ENCODE measurements around the gene UNC5A. TPM values are rescaled to one million over a fixed set of nuclear protein-coding genes. Genes with fewer than 3 reads are reported as not detected.

UNC5A gene
- total and polyA plus RNA-seq, 2 of the 8 experiments (the other 6 are each of a cell fraction or from before 2014, with no cell fraction given) = 4.0 to 7.6 TPM

DNA sequence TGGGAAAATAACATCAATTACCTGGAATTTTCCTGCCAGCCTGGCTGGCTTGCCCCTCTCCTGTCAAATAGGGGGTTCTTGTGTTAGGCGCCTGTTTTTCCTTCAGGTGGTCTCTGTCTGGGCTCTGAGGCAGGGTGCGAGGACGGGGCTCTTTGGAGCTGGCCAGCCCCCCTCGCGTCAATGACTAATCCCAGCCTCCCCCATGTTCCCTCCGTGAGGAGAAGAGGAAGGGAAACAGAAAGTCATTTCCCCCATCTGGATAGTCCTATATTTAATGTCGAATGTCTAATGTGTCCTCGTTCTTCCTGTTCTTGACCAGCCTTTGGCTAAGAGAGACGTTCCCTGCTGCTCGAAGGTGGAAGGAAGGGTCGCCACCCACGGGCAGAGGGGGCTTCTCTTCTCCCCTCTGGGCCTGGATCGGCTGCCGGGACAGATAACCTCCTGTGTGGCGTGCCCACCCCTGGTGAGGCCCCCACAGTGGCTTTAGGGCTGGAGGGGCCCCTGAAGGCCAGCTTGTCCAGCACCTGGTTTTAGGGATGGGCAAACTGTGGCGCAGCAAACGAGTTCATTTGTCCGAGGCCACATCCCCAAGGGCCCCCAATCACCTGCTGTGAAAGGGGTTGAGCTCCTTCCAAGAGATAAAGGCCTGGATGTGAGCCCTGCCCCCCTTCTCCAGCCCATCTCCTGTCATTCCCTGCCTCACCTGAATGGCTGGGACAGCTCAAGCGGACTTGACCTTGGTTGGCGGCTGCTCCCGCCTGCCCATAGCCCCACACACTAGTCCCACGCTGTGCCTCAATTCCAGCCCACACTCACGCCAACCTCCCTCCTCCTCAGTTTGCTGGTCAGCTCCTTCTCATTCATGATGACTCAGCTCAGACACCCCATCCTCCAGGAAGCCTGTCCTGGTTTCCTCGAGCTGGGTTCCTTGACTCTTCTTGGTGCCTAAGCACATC is 35.9 kb upstream of the UNC5A start (continued):
- no peak for TF ChIP-seq CHD2 (IDR thresholded peaks at IDR 0.05; ENCODE audit: low read length)

All from H1 (cell line).